Uterus (tissue), 4 donors: ENCODE measurements around the gene RFPL3. TPM values are rescaled to one million over a fixed set of nuclear protein-coding genes. Genes with fewer than 3 reads are reported as not detected.

Experiments used
- DNase-seq, 2 donors: peaks; one replicate each; pipeline ENCODE4 v3.0.0-alpha.2; 2019 to 2020
- H3K27ac ChIP-seq, 2 donors: fragments of 200-600 bp; sonication (generic); 1 replicate in 1 of 2; 2 replicates in 1 of 2; pipeline ENCODE4 v1.5.1; 2016 to 2018
- H3K27me3 ChIP-seq, 2 donors: fragments of 200-600 bp; sonication (generic); one replicate each; pipeline ENCODE4 v1.5.1; 2018 to 2019; ENCODE audit warnings: control low read depth in 1 of 2
- H3K36me3 ChIP-seq, 2 donors: fragments of 200-600 bp; sonication (generic); one replicate each; pipeline ENCODE4 v1.5.1; 2019; ENCODE audit warnings: control low read depth in 1 of 2
- H3K4me1 ChIP-seq, 2 donors: fragments of 200-600 bp; sonication (generic); one replicate each; pipeline ENCODE4 v1.5.1; 2018 to 2019; ENCODE audit warnings: control low read depth in 1 of 2
- H3K4me3 ChIP-seq, 2 donors: fragments of 200-600 bp; sonication (generic); 1 replicate in 1 of 2; 2 replicates in 1 of 2; pipeline ENCODE4 v1.5.1; 2018 to 2019; ENCODE audit warnings: mild to moderate bottlenecking in 1 of 2
- H3K9me3 ChIP-seq, 2 donors: fragments of 200-600 bp; sonication (generic); one replicate each; pipeline ENCODE4 v1.5.1; 2019; ENCODE audit warnings: control low read depth in 1 of 2
- POLR2A ChIP-seq, 2 donors: fragments of 450-650 bp; IDR thresholded peaks; one replicate each; pipeline ENCODE4 v1.6.1; 2016; ENCODE audit warnings: antibody characterized with exemption in 2 of 2, mild to moderate bottlenecking in 1 of 2, moderate library complexity in 1 of 2
- intact Hi-C: fragments of 100-400 bp; cut with DNase I; formaldehyde crosslinking; loops from one replicate; pipeline ENCODE4 v1.15.1; 2023; ENCODE audit warnings: low total_unique reads
- total RNA-seq, 4 donors: library from RNA; depleted of rRNA in 3 of 4; stranded (reverse); fragments of >200 nt in 3 of 4; gene quantifications; one replicate each; pipeline versions ENCODE4 v1.1.0 to v1.2.4, GENCODE V29; 2014 to 2023
- TF ChIP-seq, protein P1 (sequence below), 4 experiments: fragments of 200-600 bp in 2 of 4; fragments of 450-650 bp in 2 of 4; sonication (generic) in 2 of 4; IDR thresholded peaks; one replicate each; pipeline ENCODE4 v1.5.1; 2016 to 2019; ENCODE audit warnings: antibody characterized with exemption in 4 of 4, mild to moderate bottlenecking in 2 of 4, moderate library complexity in 1 of 4
- donor health status: DM: yes; HTN: yes; CAD: no.

Gene RFPL3
- total RNA-seq, 4 donors from 2014 or later: not detected

- Histone ChIP-seq H3K27me3 (no peaks in the 10 kb centered on the region), H3K4me3 (no peak overlapping the region), H3K27ac (no peak overlapping the region), H3K4me1 (no peaks in the 10 kb centered on the region), H3K36me3 (no peaks in the 10 kb centered on the region), H3K9me3 (no peaks in the 10 kb centered on the region)
- no peak for DNase-seq
- TF ChIP-seq, protein P1, sequence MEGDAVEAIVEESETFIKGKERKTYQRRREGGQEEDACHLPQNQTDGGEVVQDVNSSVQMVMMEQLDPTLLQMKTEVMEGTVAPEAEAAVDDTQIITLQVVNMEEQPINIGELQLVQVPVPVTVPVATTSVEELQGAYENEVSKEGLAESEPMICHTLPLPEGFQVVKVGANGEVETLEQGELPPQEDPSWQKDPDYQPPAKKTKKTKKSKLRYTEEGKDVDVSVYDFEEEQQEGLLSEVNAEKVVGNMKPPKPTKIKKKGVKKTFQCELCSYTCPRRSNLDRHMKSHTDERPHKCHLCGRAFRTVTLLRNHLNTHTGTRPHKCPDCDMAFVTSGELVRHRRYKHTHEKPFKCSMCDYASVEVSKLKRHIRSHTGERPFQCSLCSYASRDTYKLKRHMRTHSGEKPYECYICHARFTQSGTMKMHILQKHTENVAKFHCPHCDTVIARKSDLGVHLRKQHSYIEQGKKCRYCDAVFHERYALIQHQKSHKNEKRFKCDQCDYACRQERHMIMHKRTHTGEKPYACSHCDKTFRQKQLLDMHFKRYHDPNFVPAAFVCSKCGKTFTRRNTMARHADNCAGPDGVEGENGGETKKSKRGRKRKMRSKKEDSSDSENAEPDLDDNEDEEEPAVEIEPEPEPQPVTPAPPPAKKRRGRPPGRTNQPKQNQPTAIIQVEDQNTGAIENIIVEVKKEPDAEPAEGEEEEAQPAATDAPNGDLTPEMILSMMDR (IDR thresholded peaks at IDR 0.05): no peak
- no peak for TF ChIP-seq POLR2A (IDR thresholded peaks at IDR 0.05)
- intact Hi-C loops: no loop called here
Measured at GRCh38 chr22:32396746-32397145, 39.1 kb downstream of the RFPL3 start.

GRCh38 chr22:32401486-32401885 is 43.8 kb downstream of the RFPL3 start:
- Histone ChIP-seq H3K27ac (no peak overlapping the region), H3K9me3 (no peaks in the 10 kb centered on the region), H3K4me3 (no peak overlapping the region), H3K4me1 (no peaks in the 10 kb centered on the region), H3K36me3 (no peaks in the 10 kb centered on the region), H3K27me3 (no peaks in the 10 kb centered on the region)
- TF ChIP-seq, protein P1 (IDR thresholded peaks at IDR 0.05): no peak
- no peak for TF ChIP-seq POLR2A (IDR thresholded peaks at IDR 0.05)
- DNase-seq: no peak
- intact Hi-C loops: no loop called here

DNA sequence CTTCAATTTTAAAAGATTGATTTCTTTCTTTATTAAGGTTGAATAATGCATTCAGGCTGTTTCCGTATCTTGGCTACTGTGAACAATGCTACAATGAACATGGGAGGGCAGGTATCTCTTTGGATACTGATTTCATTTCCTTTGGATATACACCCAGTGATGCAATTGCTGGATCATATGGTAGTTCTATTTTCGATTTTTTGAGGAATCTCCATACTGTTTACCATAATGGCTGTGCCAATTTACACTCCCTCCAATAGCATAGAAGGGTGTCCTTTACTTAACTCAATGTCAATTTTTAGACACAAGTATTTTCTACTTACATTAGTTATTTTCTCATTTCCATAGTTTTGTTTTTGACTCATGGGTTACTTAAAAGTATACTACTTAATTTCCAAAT is 46.4 kb downstream of the RFPL3 start:
- H3K9me3 ChIP-seq: no peaks in the 10 kb centered on the region
- H3K4me3 ChIP-seq: no peak overlapping the region
- no peaks in the 10 kb centered on the region for H3K27me3 ChIP-seq
- TF ChIP-seq, protein P1 (IDR thresholded peaks at IDR 0.05): no peak
- no peak for TF ChIP-seq POLR2A (IDR thresholded peaks at IDR 0.05)
- no peaks in the 10 kb centered on the region for H3K4me1 ChIP-seq
- H3K36me3 ChIP-seq: no peaks in the 10 kb centered on the region
- H3K27ac ChIP-seq: no peak overlapping the region
- DNase-seq: no peak
- intact Hi-C loops: no loop called here

GRCh38 chr22:32407312-32407711 is 49.6 kb downstream of the RFPL3 start:
- H3K27me3 ChIP-seq: no peaks in the 10 kb centered on the region
- no peaks in the 10 kb centered on the region for H3K9me3 ChIP-seq
- no peak overlapping the region for H3K27ac ChIP-seq
- no peak overlapping the region for H3K4me3 ChIP-seq
- no peak for TF ChIP-seq POLR2A (IDR thresholded peaks at IDR 0.05)
- TF ChIP-seq, protein P1 (IDR thresholded peaks at IDR 0.05): no peak
- H3K4me1 ChIP-seq: no peaks in the 10 kb centered on the region
- intact Hi-C loops: no loop called here
- no peak for DNase-seq
- no peaks in the 10 kb centered on the region for H3K36me3 ChIP-seq

DNA sequence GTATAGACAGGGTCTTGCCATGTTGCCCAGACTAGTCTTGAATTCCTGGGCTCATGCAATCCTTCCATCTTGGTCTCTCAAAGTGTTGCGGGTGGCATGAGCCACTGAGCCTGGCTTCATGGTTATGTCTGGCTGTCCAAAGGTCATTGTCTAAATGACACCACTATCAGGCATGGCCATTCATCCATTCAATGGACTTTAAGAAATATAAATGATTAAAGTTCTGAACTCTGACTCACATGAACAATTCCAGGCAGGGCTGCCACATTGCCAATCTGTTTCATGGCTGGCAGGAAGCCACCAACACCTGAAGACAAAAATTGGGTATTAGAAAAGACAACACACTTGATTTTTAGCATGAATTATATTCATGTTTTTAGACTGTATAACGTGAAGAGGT is 50.3 kb downstream of the RFPL3 start:
- DNase-seq: no peak
- Histone ChIP-seq H3K27me3 (no peaks in the 10 kb centered on the region), H3K4me3 (no peak overlapping the region), H3K9me3 (no peaks in the 10 kb centered on the region), H3K36me3 (no peaks in the 10 kb centered on the region), H3K4me1 (no peaks in the 10 kb centered on the region), H3K27ac (no peak overlapping the region)
- intact Hi-C loops: no loop called here
- TF ChIP-seq, protein P1 (IDR thresholded peaks at IDR 0.05): no peak
- no peak for TF ChIP-seq POLR2A (IDR thresholded peaks at IDR 0.05)
